HEK293 (cell line): ENCODE measurements around the gene REC114.

ENCODE experiments used
- CTCF ChIA-PET: fragments of 350-600 bp; formaldehyde crosslinking; extraction: SDS; loops from one replicate; lab custom pipeline; 2021; ENCODE audit warnings: antibody characterized with exemption; lab: Yijun Ruan, JAX
- POLR2A ChIA-PET: fragments of 300-600 bp; formaldehyde crosslinking; extraction: SDS; loops from one replicate; lab custom pipeline; 2020; ENCODE audit warnings: antibody characterized with exemption, inconsistent platforms; lab: Yijun Ruan, JAX
- H3K27ac ChIP-seq: fragments of 200-500 bp; sonication (Bioruptor generic); 2 replicates; pipeline ENCODE4 v1.5.1; 2014; ENCODE audit warnings: low read depth, low read length, control low read depth, inconsistent platforms; ENCODE audit errors: extremely low read depth
- H3K36me3 ChIP-seq, 2 experiments: fragments of 200-500 bp in 1 of 2; sonication (Bioruptor generic) in 1 of 2; 1 replicate in 1 of 2; 2 replicates in 1 of 2; pipeline ENCODE4 v1.5.1; 2014 to 2017; ENCODE audit warnings: inconsistent platforms in 2 of 2, low read length in 2 of 2; ENCODE audit not compliant: control insufficient read depth in 2 of 2, insufficient read depth in 1 of 2
- H3K4me1 ChIP-seq: fragments of 200-500 bp; sonication (Bioruptor generic); 2 replicates; pipeline ENCODE4 v1.5.1; 2014; ENCODE audit warnings: mild to moderate bottlenecking, low read length, inconsistent platforms; ENCODE audit not compliant: control insufficient read depth, insufficient read depth
- H3K4me3 ChIP-seq: 2 replicates; pipeline ENCODE4 v1.5.1; 2011; ENCODE audit warnings: low read depth, mild to moderate bottlenecking, control low read depth, low read length, moderate library complexity
- H3K9me3 ChIP-seq: fragments of 200-500 bp; sonication (Bioruptor generic); 2 replicates; pipeline ENCODE4 v1.5.1; 2014; ENCODE audit warnings: low read depth, low read length, inconsistent platforms; ENCODE audit not compliant: control insufficient read depth, insufficient read depth
- GLIS1 ChIP-seq: fragments of 450-650 bp; formaldehyde crosslinking; IDR thresholded peaks from 2 replicates; pipeline ENCODE4 v1.5.1; 2016; ENCODE audit warnings: missing biosample characterization, missing genetic modification characterization
- KLF16 ChIP-seq: fragments of 450-650 bp; formaldehyde crosslinking; IDR thresholded peaks from 2 replicates; pipeline ENCODE4 v1.5.1; 2017; ENCODE audit warnings: missing biosample characterization, missing genetic modification characterization
- KLF7 ChIP-seq: fragments of 450-650 bp; formaldehyde crosslinking; IDR thresholded peaks from 2 replicates; pipeline ENCODE4 v1.5.1; 2016; ENCODE audit warnings: missing biosample characterization, missing genetic modification characterization, borderline replicate concordance
- MEIS1 ChIP-seq: sonication (generic); formaldehyde crosslinking; IDR thresholded peaks from 2 replicates; pipeline ENCODE4 v1.8.1; 2022; ENCODE audit warnings: missing genetic modification reagents, mild to moderate bottlenecking, borderline replicate concordance
- ZNF10 ChIP-seq: fragments of 450-650 bp; formaldehyde crosslinking; IDR thresholded peaks from 2 replicates; pipeline ENCODE4 v1.5.1; 2017; ENCODE audit warnings: missing biosample characterization, missing genetic modification characterization
- ZNF146 ChIP-seq: fragments of 450-650 bp; formaldehyde crosslinking; IDR thresholded peaks from 2 replicates; pipeline ENCODE4 v1.5.1; 2016; ENCODE audit warnings: missing biosample characterization, missing genetic modification characterization
- ZNF214 ChIP-seq: fragments of 450-650 bp; formaldehyde crosslinking; IDR thresholded peaks from 2 replicates; pipeline ENCODE4 v1.5.1; 2017; ENCODE audit warnings: missing biosample characterization, mild to moderate bottlenecking, missing genetic modification characterization, borderline replicate concordance
- ZNF221 ChIP-seq: fragments of 450-650 bp; formaldehyde crosslinking; IDR thresholded peaks from 2 replicates; pipeline ENCODE4 v1.5.1; 2017; ENCODE audit warnings: missing biosample characterization, missing genetic modification characterization, borderline replicate concordance
- ZNF292 ChIP-seq: fragments of 450-650 bp; formaldehyde crosslinking; IDR thresholded peaks from 2 replicates; pipeline ENCODE4 v1.5.1; 2016; ENCODE audit warnings: low read depth, missing biosample characterization, missing genetic modification characterization, borderline replicate concordance
- ZNF302 ChIP-seq: fragments of 450-650 bp; formaldehyde crosslinking; IDR thresholded peaks from 2 replicates; pipeline ENCODE4 v1.5.1; 2016; ENCODE audit warnings: missing biosample characterization, missing genetic modification characterization, low read depth
- ZNF398 ChIP-seq: fragments of 450-650 bp; formaldehyde crosslinking; IDR thresholded peaks from 2 replicates; pipeline ENCODE4 v1.5.1; 2017; ENCODE audit warnings: missing biosample characterization, missing genetic modification characterization
- ZNF510 ChIP-seq: fragments of 450-650 bp; formaldehyde crosslinking; IDR thresholded peaks from 2 replicates; pipeline ENCODE4 v1.5.1; 2018; ENCODE audit warnings: mild to moderate bottlenecking, missing genetic modification characterization, missing biosample characterization; ENCODE audit not compliant: insufficient replicate concordance
- ZNF530 ChIP-seq: fragments of 450-650 bp; formaldehyde crosslinking; IDR thresholded peaks from 2 replicates; pipeline ENCODE4 v1.5.1; 2016; ENCODE audit warnings: low read depth, missing biosample characterization, missing genetic modification characterization
- ZNF626 ChIP-seq: fragments of 450-650 bp; sonication (Bioruptor Pico); formaldehyde crosslinking; IDR thresholded peaks from 2 replicates; pipeline ENCODE4 v1.5.1; 2018; ENCODE audit warnings: missing biosample characterization, missing genetic modification characterization, inconsistent platforms
- ZNF792 ChIP-seq: fragments of 450-650 bp; formaldehyde crosslinking; IDR thresholded peaks from 2 replicates; pipeline ENCODE4 v1.5.1; 2016; ENCODE audit warnings: missing biosample characterization, missing genetic modification characterization
- TF ChIP-seq, protein P1 (sequence below): fragments of 450-650 bp; formaldehyde crosslinking; IDR thresholded peaks from 2 replicates; pipeline ENCODE4 v1.5.1; 2016; ENCODE audit warnings: missing biosample characterization, missing genetic modification characterization
- TF ChIP-seq, protein P2 (sequence below): fragments of 450-650 bp; formaldehyde crosslinking; IDR thresholded peaks from 2 replicates; pipeline ENCODE4 v1.5.1; 2016; ENCODE audit warnings: missing biosample characterization, missing genetic modification characterization
- TF ChIP-seq, protein P3 (sequence below): fragments of 450-650 bp; formaldehyde crosslinking; IDR thresholded peaks from 2 replicates; pipeline ENCODE4 v1.5.1; 2016; ENCODE audit warnings: missing biosample characterization, missing genetic modification characterization

Gene REC114

GRCh38 chr15:73538123-73538522 lies 95.2 kb downstream of the REC114 start:
- Histone ChIP-seq H3K27ac (no peak overlapping the region), H3K9me3 (no peaks in the 10 kb centered on the region), H3K36me3 (no peaks in the 10 kb centered on the region), H3K4me1 (peaks cover 6% of the 10 kb centered on the region; the same call in 1 of the 2 replicates), H3K4me3 (no peak overlapping the region)
- ChIA-PET CTCF (interaction anchor here (1.0 to 1.1 kb wide), 2 partner anchors 11 to 98 kb away, joined by 3 to 4 read pairs; no protein-coding TSS in a partner anchor), POLR2A (no interaction called here)
- TF ChIP-seq KLF7 (tag by site-specific recombination) (no peak), MEIS1 (CRISPR knock-in tag) (no peak)
- TF ChIP-seq, protein P1, sequence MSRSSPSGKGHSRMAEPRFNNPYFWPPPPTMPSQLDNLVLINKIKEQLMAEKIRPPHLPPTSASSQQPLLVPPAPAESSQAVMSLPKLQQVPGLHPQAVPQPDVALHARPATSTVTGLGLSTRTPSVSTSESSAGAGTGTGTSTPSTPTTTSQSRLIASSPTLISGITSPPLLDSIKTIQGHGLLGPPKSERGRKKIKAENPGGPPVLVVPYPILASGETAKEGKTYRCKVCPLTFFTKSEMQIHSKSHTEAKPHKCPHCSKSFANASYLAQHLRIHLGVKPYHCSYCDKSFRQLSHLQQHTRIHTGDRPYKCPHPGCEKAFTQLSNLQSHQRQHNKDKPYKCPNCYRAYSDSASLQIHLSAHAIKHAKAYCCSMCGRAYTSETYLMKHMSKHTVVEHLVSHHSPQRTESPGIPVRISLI (tag by site-specific recombination) = 0 out of 2 replicates have a peak, but pooled peaks have one; percentile 33
- TF ChIP-seq, protein P2, sequence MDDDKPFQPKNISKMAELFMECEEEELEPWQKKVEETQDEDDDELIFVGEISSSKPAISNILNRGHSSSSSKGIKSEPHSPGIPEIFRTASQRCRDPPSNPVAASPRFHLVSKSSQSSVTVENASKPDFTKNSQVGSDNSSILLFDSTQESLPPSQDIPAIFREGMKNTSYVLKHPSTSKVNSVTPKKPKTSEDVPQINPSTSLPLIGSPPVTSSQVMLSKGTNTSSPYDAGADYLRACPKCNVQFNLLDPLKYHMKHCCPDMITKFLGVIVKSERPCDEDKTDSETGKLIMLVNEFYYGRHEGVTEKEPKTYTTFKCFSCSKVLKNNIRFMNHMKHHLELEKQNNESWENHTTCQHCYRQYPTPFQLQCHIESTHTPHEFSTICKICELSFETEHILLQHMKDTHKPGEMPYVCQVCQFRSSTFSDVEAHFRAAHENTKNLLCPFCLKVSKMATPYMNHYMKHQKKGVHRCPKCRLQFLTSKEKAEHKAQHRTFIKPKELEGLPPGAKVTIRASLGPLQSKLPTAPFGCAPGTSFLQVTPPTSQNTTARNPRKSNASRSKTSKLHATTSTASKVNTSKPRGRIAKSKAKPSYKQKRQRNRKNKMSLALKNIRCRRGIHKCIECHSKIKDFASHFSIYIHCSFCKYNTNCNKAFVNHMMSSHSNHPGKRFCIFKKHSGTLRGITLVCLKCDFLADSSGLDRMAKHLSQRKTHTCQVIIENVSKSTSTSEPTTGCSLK (tag by site-specific recombination) = no peak

GRCh38 chr15:73538563-73539211 lies 95.7 kb downstream of the REC114 start:
- Histone ChIP-seq H3K27ac (no peak overlapping the region), H3K9me3 (no peaks in the 10 kb centered on the region)
- POLR2A ChIA-PET = interaction anchor here (0.6 to 0.7 kb wide), 3 partner anchors 231 to 852 kb away, joined by 3 to 5 read pairs (median 4); no protein-coding TSS in a partner anchor
- peak; percentile 92 for TF ChIP-seq ZNF146 (tag by site-specific recombination)
- TF ChIP-seq ZNF398 (tag by site-specific recombination) = no peak
- TF ChIP-seq, all 188 proteins: peak for 1
- H3K4me1 ChIP-seq = peaks cover 6% of the 10 kb centered on the region; the same call in 1 of the 2 replicates
- H3K36me3 ChIP-seq = no peaks in the 10 kb centered on the region
- no peak overlapping the region for H3K4me3 ChIP-seq
- CTCF ChIA-PET = interaction anchor here (0.6 to 1.1 kb wide), 2 partner anchors 97 to 137 kb away, joined by 3 read pairs; no protein-coding TSS in a partner anchor

- H3K9me3 ChIP-seq = no peaks in the 10 kb centered on the region
- peaks cover 6% of the 10 kb centered on the region; the same call in 1 of the 2 replicates for H3K4me1 ChIP-seq
- CTCF ChIA-PET = interaction anchor here (0.6 to 1.4 kb wide), 5 partner anchors 84 to 165 kb away, joined by 3 to 4 read pairs (median 3); no protein-coding TSS in a partner anchor
- no peaks in the 10 kb centered on the region for H3K36me3 ChIP-seq
- H3K4me3 ChIP-seq = no peak overlapping the region
- H3K27ac ChIP-seq = no peak overlapping the region
- POLR2A ChIA-PET = interaction anchor here (0.6 to 0.7 kb wide), 4 partner anchors 164 to 853 kb away, joined by 3 to 5 read pairs (median 4); no protein-coding TSS in a partner anchor
- TF ChIP-seq ZNF10 (tag by site-specific recombination) (no peak), ZNF626 (tag by site-specific recombination) (no peak), ZNF214 (tag by site-specific recombination) (no peak), ZNF792 (tag by site-specific recombination) (no peak), ZNF510 (tag by site-specific recombination) (no peak), GLIS1 (tag by site-specific recombination) (no peak), ZNF530 (no peak), KLF16 (no peak), ZNF292 (tag by site-specific recombination) (no peak), ZNF302 (tag by site-specific recombination) (no peak), ZNF221 (no peak)
- TF ChIP-seq, protein P3, sequence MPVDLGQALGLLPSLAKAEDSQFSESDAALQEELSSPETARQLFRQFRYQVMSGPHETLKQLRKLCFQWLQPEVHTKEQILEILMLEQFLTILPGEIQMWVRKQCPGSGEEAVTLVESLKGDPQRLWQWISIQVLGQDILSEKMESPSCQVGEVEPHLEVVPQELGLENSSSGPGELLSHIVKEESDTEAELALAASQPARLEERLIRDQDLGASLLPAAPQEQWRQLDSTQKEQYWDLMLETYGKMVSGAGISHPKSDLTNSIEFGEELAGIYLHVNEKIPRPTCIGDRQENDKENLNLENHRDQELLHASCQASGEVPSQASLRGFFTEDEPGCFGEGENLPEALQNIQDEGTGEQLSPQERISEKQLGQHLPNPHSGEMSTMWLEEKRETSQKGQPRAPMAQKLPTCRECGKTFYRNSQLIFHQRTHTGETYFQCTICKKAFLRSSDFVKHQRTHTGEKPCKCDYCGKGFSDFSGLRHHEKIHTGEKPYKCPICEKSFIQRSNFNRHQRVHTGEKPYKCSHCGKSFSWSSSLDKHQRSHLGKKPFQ (tag by site-specific recombination) = no peak
Measured at GRCh38 chr15:73539212-73540128, 96.5 kb downstream of the REC114 start.
